Measurements from ENCODE around the gene MACROD2.

DNA sequence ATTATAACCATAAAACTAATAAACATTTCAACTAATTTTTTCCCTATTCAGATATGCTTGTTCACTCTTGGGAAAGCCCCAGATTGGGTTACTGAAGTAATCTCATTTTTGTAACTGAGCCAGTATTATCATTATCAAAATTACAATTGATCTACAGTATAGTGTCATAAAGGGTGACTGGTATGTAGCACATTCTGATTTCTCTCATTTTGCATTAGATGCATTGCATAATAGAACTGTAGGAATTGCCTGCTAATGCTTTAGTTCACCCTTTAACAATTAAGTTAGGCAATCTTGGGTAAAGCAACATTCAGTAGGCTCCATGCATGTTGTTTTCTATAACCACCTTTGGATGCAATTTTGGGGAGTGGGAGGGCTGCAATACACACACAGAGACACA lies 492.9 kb downstream of the MACROD2 start:
- no peak for TF ChIP-seq POLR2A (IDR thresholded peaks at IDR 0.05)
- TF ChIP-seq, protein P1, sequence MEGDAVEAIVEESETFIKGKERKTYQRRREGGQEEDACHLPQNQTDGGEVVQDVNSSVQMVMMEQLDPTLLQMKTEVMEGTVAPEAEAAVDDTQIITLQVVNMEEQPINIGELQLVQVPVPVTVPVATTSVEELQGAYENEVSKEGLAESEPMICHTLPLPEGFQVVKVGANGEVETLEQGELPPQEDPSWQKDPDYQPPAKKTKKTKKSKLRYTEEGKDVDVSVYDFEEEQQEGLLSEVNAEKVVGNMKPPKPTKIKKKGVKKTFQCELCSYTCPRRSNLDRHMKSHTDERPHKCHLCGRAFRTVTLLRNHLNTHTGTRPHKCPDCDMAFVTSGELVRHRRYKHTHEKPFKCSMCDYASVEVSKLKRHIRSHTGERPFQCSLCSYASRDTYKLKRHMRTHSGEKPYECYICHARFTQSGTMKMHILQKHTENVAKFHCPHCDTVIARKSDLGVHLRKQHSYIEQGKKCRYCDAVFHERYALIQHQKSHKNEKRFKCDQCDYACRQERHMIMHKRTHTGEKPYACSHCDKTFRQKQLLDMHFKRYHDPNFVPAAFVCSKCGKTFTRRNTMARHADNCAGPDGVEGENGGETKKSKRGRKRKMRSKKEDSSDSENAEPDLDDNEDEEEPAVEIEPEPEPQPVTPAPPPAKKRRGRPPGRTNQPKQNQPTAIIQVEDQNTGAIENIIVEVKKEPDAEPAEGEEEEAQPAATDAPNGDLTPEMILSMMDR (IDR thresholded peaks at IDR 0.05): no peak

All from ovary (tissue), 3 donors.